AG09309 (cell line): Measurements from ENCODE around the gene UBASH3B.

Experiments
- DNase-seq: peaks from one replicate; pipeline ENCODE4 v3.0.0-alpha.2; 2010; ENCODE audit warnings: low read depth
- H3K4me3 ChIP-seq: 2 replicates; pipeline ENCODE4 v1.5.1; 2011; ENCODE audit warnings: mild to moderate bottlenecking, low read depth, low read length, moderate library complexity; ENCODE audit not compliant: control insufficient read depth
- TF ChIP-seq, protein P1 (sequence below): IDR thresholded peaks from 2 replicates; pipeline ENCODE4 v1.5.1; 2011; ENCODE audit warnings: mild to moderate bottlenecking, low read depth, low read length, inconsistent platforms; ENCODE audit not compliant: insufficient read depth, control insufficient read depth; ENCODE audit errors: missing control alignments

The UBASH3B gene

DNA sequence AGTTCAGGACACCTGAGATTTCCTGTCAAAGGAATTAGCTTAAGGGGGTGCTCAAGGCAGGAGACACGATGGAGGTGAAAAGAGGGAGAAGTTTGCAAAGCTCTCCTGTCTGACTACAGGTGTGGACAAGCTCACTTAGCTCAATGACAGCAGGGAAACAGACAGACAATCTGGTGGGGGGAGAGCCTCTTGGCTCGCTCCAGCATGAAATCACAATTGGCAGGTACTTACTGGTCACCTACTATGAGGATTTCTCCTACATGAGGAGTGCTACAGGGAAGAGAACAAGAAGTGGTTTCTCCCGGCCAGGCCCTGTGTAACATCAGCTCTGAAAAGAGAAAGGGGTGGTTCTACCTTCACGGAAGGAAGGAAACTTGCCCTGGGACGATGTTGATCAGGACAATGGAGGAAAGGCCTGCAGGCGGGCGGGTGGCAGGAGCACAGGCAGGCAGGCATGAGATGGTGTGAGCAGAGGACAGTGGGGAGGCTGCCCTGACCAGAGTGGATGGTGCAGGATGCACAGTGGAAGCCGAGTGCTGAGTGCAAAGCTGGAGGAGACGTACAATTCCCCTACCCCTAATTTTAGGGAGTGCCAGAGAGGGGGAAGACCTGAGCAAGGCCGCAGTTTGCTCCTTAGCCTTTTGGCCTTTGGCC lies 124.9 kb downstream of the UBASH3B start:
- no peak for DNase-seq
- TF ChIP-seq, protein P1, sequence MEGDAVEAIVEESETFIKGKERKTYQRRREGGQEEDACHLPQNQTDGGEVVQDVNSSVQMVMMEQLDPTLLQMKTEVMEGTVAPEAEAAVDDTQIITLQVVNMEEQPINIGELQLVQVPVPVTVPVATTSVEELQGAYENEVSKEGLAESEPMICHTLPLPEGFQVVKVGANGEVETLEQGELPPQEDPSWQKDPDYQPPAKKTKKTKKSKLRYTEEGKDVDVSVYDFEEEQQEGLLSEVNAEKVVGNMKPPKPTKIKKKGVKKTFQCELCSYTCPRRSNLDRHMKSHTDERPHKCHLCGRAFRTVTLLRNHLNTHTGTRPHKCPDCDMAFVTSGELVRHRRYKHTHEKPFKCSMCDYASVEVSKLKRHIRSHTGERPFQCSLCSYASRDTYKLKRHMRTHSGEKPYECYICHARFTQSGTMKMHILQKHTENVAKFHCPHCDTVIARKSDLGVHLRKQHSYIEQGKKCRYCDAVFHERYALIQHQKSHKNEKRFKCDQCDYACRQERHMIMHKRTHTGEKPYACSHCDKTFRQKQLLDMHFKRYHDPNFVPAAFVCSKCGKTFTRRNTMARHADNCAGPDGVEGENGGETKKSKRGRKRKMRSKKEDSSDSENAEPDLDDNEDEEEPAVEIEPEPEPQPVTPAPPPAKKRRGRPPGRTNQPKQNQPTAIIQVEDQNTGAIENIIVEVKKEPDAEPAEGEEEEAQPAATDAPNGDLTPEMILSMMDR, result no peak

DNA sequence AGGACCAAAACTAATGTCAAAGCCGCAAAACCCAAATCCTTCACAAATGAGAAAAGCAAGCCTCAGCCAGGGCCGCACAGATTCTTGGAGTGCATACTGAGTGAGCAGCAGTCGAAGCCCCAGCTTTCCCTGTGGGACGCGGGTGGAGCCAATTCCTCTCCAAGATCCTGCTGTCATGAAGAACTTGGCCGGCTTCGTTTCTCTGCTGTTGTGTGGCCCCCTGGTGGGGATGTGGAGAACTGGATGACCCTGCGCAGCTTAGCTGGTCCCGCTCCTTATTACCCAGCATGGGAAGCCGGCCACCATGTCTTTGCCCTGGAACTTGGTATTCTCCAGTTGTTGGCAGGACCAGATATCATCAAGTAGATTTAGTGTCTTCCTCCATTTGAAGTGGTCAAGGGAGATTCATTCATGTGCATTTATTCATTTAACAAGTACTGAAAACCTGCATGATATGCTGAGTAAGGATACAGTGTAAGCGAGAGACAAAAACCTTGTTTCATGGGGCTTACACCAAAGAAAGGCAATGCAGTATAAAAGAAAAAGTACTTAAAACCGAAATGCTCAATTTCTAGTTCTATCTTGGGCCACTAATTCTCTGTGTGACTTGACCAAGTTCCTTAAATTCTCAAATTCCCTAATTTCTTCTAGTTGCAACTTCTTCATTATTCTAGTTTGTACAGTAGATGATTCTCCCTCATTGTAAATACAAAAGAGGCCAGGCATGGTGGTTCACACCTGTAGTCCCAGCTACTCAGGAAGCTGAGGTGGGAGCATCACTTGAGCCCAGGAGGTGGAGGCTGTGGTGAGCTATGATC lies 126.1 kb downstream of the UBASH3B start:
- peak; percentile 60 for DNase-seq
- TF ChIP-seq, protein P1, result peak; percentile 95
- no peak overlapping the region for H3K4me3 ChIP-seq

More for the DNA sequence above, 124.9 kb downstream of the UBASH3B start:
- H3K4me3 ChIP-seq, result no peak overlapping the region

- H3K4me3 ChIP-seq, result no peak overlapping the region
- DNase-seq, result no peak
- TF ChIP-seq, protein P1, result no peak
These were observed 126.7 kb downstream of the UBASH3B start for GRCh38 chr11:122782222-122782621.

DNA sequence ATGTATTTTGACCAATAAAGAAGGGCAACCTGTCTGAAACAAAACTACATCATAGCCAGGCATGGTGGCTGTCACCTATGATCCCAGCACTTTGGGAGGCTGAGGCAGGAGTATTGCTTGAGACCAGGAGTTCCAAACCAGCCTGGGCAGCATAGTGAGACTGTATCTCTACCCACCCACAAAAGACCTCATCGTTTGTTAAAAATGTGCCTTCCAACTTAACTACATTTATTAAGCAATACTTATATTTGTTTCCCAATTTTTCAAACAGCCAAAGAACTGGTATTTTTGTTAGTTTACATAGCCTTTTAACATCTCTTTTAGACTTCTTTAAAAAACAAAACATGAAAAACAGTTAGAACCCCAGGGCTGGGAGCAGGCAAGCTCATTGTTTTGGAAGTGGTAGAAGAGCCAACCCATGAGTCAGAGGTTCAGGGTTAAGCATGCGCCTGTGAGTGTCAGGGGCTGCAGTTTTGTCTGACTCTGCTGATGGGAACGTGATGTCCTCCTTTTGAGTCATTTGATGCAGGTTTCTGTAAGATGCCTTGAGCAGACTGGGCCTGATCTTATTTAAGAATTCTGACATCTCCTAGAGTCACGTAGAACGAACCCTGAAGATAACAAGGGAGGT lies 128.9 kb downstream of the UBASH3B start:
- TF ChIP-seq, protein P1, result no peak
- no peak overlapping the region for H3K4me3 ChIP-seq
- peak; percentile 74 for DNase-seq

DNA sequence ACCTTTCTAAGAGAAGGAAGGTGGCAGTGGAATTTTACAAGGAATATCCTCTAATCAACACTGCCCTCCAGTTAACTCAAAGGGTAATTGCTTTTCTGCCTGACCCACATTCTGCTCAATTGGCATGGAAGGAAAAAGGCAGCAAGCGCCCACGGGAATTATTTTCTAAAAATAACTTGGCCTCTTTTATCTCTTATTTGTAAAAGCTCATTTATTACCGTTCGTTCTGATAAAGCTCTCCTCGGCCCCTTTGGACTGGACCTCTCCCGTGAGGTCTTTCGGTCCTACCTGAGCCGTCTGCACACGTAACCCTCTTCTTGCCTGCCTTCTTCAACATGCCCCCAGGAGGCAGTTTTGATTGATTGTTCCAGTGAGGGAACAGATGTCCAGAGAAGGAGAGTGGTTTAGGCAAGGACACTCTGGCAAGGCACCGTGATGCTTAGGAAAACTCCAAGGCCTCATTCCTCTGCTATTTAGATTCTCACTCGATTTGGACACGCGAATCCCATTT lies 129.6 kb downstream of the UBASH3B start:
- TF ChIP-seq, protein P1, result no peak
- H3K4me3 ChIP-seq, result no peak overlapping the region
- no peak for DNase-seq

- no peak for DNase-seq
- H3K4me3 ChIP-seq, result no peak overlapping the region
- TF ChIP-seq, protein P1, result no peak
These were observed 131.4 kb downstream of the UBASH3B start for GRCh38 chr11:122786896-122787295.
